Skin of body (tissue), 1 donor: ENCODE results near the gene PLA2G2C. TPM values are rescaled to one million over a fixed set of nuclear protein-coding genes. Genes with fewer than 3 reads are reported as not detected.

Experiments used
- total RNA-seq: library from RNA; depleted of rRNA; stranded (reverse); fragments of >200 nt; gene quantifications from one replicate; pipeline ENCODE4 v1.2.3, GENCODE V29; 2014

The PLA2G2C gene
- total RNA-seq, 1 donor from 2014 or later = not detected

Other genes starting within 250 kb of the PLA2G2C start
- gene PLA2G2A, start 206.9 kb downstream of the PLA2G2C start, total RNA-seq = 4.8 TPM
- gene PLA2G5, start 116.3 kb downstream of the PLA2G2C start, total RNA-seq = not detected
- gene PLA2G2D, start 67.0 kb downstream of the PLA2G2C start, total RNA-seq = not detected
- gene PLA2G2F, start 47.2 kb downstream of the PLA2G2C start, total RNA-seq = 3.0 TPM
- gene UBXN10, start 422 bp downstream of the PLA2G2C start, total RNA-seq = 1.6 TPM
- gene VWA5B1, start 104.4 kb upstream of the PLA2G2C start, total RNA-seq = 0.39 TPM